NCI-H2196 (cell line): Measurements from ENCODE around the gene LRRC10B.

Experiments
- DNase-seq: peaks from one replicate; lab custom pipeline; 2025; ENCODE audit not compliant: unreplicated experiment; lab: John Stamatoyannopoulos, UW

Gene LRRC10B

DNA sequence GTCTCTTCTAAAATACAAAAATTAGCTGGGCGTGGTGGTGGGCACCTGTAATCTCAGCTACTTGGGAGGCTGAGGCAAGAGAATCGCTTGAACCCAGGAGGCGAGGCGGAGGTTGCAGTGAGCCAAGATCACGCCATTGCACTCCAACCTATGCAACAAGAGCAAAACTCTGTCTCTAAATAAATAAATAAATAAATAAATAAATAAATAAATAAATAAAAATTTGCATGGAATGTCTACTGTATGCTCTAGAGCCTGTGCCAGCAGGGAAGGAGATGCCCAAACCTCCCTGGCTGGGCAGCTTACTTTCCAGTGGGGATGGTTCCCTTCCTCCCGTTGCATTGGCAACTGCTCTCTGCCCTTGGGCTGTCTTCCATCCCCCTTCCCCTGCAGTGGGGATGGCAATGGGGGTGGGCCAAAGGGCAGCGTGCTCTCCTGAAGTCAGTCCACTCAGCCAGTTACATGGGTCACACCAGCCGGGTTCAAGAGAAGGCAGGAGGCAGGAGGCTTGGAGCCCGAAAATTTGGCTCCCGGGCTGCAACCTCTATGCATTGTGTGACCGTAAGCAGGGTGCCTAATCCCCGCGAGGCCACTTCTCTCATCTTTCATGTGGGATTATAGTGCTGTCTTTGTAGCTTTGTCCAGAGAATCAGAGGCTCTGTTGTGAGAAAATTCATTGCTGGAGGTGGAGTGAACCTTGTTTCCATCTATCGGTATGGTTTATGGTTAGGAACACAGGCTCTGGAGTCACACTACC, 1.4 kb upstream of the LRRC10B start:
- DNase-seq, result no peak

DNA sequence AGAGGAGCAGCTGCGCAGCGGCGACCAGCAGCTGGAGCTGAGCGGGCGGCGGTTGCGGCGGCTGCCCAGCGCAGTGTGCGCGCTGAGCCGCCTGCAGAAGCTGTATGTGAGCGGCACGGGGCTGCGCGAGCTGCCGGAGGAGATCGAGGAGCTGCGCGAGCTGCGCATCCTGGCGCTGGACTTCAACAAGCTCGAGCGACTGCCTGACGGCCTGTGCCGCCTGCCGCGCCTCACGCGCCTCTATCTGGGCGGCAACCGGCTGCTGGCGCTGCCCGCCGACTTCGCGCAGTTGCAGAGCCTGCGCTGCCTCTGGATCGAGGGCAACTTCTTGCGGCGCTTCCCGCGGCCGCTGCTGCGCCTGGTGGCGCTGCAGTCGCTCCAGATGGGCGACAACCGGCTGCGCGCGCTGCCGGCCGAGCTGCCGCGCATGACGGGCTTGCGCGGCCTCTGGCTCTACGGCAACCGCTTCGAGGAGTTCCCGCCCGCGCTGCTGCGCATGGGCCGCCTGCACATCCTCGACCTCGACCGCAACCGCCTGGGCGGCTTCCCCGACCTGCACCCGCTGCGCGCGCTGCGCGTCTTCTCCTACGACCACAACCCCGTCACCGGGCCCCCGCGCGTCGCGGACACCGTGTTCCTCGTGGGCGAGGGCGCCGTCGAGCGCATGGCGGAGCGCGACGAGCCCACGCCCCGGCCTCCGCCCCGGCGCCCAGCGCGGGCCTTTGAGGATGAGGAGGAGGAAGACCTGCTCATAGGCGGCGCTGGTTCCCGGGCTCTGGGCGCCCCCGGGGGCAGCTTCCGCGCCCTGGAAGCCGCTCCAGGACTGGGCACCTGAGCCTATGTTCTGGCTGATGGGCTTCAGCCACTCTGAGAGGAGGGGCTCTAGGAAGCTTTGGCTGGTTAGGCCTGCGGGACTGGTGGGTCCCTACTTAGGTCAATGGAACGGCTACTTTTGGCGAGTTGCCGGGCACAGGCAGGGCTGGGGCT, 787 bp downstream of the LRRC10B start:
- peak; percentile 89 for DNase-seq

DNA sequence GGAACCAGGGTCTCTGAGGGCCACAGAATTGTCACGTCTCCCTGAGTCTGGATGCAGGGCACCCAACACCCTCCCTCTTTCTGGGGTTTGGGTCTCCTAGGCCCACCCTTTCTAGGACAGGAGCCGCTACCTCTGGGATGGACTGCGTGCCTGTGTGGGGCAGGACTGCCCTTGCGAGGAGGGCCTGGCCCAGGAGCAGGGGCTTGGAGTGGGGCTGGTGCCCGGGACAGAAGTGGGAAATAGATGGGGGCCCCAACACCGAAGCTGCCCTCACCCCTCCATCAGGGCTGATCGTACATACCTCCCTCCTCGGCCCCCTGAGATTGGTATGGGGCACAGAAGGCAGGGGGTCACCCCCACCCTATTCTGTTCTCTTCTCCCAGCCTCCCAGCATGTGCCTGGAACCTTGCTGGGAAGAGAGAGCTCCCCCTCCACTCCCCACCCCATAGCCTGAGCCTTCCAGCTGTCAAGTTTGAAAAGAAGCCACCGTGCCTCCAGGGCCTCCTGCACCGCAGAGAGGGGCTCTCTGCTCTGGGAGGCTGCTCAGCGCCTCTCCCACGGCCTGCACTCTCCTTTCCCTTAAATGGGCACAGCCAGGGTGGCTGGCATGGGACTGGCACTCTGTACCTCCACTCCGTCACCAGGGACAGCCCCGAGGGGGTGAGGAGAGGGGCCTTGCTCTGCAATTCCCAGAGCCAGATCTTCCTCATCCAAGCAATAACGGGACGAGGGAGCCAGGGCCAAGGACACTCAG, 1.8 kb downstream of the LRRC10B start:
- no peak for DNase-seq

DNA sequence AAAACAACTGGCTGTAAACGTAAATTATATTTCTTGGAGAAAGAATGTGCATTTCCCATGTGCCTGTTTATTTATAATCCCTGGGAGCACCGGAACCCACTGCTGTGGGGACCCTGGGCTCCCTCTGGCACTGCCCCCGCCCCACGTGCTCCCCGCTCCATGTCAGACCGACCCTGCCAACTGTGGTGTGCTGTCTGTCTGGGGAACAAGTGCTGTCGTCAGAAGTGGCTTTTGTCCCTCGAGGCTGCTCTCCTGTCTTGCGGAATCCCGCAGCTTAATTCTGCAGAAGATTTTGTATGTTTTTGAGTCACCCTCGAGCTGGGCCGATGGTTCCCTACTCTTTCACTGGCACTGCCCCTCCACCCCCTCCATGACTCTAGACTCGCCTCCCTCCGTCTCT, 2.4 kb downstream of the LRRC10B start:
- DNase-seq, result no peak

DNA sequence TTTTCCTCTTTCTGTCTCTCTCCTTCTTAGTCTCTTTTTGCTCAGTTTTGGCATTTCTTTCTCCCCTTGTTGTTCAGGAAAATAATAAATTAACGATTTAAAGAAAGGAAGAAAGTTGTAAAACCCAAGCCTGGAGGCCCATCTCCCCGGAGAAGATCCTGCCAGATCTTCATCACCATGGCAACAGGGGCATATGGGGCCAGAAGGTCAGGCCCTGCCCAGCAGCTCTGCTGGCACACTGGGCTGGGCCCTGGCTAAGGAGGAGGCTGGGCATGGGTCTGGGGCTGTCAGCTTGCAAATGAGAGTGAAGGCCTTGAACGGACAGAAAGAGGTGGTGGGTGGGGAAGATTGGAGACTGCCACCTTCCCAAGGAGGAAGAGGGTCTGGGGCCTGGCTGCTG, 2.8 kb downstream of the LRRC10B start:
- no peak for DNase-seq

DNA sequence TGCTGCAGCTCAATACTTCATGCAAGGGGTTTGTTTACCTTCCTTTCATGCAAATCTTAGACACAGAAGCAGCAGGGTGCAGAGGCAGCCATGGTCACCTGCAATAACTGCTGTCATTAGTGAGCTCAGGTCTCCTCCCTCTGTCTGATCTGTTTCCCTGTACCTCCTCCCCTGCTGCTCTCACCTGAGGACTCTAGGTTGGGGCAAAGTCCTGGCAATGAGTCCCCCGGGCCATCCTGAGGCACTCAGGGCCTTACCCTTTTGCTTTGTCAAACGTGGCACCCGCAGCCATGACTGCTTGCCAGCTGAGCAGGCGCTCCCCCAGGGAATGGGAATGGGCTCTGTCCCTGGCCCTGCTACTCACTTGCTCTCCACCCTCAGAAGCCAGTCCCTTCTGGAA, 3.9 kb downstream of the LRRC10B start:
- no peak for DNase-seq

DNA sequence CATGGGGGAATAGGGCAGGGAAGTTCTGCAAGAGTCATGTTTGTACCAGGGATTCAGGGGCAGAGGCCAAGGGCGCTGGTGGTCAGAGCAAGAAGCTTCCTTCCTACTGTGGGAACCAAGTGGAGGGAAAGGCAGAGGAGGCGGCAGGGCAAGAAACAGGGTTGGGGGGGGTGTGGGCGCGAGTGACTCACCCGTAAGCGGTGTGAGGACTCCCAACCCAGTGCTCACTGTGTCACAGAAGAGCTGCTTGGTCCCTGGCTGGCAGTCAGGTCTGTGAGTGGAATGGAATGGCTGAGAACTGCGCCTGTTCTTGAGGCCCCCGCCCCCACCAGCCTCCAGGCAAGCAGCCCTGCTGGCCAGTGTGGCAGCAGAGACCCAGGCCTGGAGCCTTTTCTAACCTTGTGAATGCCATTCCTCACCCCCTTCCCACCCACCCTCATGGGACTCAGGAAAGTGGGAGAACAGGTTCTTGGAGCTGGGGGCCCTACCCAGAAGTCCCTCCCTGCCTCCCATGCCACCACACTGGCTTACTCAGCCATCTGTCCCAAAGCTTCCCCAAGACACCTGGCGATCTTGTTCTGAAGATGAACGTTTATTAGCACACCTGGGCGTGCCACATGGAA, 4.7 kb downstream of the LRRC10B start:
- no peak for DNase-seq

DNA sequence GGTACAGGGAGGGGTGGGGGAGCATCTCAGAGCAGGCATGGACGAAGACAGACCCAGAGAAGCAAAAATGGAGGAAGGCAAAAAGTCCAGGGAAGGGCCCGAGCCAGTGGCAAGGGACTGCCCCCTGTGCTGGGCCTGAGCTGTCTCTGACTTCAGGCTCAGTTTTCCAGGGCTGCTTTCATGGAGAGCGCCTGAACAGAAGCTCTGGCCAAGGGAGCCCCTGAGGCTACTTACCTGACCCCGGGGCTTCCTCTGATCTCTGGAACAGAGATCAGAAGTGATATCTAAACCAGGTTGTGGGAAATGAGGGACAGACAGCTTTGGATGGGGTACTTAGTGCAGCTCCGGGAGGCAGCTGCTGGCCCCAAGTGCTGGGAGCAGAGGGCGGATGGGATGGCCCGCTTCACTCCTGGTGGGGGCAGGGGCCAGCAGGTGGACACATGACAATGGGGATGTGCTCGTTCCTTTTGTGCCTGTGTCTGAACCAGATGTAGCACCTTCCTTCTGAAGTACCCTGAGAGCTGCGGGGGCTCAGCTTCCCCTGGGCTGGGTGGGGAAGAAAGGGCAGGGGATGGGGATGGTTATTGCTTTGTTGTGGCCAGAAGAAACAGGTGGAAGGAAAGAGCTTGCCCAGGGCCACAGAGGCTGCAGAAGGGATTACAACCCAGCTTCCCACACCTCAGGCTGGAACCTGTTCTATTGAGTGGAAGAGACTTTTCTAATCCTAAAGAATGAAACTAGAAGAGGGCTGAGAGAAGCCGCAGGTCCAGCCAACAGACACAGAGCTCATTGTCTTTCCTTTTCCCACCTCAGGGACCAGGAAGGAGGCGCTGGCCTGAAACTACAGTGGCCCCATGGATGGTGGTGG, 5.7 kb downstream of the LRRC10B start:
- no peak for DNase-seq

DNA sequence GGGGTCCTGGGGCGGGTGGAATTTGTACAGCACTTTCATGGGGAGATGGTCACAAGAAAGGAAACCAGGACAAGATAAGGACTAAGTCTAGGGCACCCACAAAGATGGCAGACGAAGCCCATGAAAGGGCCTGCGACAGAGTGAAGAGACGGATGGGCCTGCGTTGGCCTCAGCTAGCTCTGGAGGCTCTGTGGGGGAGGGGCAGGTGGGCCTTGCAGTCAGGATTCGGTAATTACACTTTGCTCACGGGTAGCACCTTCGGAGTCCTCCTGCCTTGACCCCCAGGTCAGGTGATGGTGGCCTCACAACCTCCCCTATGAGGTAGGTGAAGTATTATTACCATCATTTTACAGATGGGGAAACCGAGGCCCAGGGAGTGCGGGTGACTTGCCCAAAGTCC, 7.1 kb downstream of the LRRC10B start:
- no peak for DNase-seq

DNA sequence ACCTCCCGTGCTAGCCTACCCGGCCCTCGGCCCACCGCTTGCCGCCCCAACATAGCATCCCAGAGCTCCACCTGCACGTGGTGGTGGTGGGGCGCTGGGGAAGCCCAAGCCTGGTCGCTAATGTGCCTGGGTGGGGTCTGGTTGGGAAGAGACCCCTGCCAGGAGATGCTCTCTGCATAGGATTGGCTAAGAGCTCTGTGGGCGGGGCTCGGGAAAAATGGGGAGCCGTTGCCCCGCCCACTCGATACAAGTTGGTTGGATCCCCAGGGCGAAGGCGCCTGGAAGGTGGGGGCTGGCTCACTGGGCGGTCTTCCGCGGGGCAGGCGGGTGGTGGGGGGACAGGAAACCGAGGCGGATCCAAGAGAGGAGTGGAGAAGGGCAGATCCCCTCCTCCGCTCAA, 7.6 kb downstream of the LRRC10B start:
- DNase-seq, result no peak

DNA sequence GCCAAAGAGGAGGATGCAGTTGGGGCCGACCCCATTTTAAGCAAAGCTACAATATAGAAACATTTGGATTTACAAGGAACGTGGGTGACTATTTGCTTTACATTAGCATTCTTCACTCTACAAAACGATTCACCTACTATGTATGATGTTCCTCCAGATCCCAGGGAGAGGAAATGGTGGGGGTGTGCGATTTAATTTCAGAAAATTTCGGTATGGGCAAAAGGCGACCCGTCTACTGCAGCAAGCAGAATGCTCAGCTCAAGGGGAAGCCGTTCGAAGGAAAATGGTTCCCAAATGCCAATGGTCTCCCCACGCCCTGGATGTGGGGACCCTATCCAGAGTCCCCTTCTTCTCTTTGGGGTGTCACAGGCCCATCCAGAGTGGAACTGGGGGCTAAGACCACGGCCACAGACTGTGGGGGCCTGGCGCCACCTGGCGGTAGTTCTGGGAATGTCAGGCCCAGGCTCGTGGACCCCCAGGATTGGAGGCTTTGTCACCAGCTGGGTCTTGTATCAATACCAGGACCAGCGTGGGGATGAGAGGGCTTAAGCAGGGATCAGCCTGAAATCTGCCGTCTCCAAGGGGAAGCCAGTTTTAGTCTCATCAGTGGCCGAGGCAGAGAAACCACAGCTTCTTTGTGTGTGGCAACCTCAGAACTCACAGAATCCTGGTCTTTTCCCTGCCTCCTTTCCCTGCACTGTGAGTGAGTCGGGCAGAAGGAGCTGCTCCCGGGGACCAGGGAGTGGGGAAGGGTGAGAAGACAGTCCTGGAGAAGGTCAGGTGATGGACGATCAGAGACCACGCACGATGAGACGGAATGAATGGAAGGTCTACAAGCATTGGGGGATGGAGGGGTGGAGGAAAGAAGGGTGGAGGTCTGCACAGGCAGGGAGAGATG, 8.4 kb downstream of the LRRC10B start:
- DNase-seq, result no peak

DNA sequence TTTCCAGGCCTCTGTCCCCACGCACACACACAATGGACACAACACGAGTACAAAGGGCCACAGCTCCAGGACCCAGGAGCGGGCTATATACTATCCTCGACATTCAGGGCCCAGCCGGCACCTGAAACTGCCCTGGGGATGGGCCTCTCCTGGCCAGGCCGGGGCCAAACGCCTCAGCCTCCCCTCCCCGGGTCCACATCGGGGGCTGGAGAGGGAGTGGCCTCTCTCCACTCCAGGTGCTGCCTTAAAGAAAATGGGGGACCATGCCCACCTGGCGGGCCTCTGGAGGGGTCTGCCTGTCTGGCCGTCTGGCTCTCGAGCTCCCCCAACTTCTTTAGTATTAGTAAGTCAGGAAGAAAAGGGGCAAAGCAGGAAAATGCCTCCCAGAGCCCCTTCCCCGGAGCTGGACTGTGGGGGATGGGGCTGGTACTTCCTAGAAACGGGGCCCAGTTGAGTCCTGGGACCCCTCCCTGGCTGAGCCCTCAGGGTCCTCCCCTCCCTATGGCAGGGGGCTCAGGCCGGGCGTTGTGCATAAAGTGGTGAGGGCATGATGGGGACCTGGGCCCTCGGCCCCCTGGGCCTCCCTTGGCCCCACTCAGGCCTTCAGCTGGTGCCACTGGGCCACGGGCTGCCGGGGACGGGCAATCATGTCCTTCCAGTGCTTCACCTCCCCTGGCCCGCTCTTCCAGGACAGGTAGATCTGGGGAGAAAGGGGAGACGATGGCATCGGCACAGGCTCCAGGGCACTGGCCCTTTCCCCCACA, 9.7 kb downstream of the LRRC10B start:
- no peak for DNase-seq

DNA sequence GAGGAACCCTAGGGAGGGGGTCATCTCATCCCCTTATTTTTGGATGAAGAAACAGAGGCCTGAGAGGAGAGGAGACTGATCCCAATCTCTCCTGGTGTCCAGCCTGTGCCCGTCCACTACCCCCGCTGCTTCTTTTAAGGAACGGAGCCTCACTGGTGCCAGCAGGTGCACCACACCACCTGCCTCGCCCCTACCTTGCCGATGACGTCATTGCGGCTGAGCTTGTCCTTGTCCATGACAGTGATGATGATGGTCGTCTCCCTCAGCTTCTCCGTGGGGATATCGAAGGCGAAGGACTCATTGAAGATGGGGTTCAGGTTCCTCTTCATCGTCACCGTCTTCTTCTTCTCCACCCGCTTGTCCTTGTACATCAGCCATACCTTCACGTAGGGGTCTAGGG, 14.3 kb downstream of the LRRC10B start:
- no peak for DNase-seq

DNA sequence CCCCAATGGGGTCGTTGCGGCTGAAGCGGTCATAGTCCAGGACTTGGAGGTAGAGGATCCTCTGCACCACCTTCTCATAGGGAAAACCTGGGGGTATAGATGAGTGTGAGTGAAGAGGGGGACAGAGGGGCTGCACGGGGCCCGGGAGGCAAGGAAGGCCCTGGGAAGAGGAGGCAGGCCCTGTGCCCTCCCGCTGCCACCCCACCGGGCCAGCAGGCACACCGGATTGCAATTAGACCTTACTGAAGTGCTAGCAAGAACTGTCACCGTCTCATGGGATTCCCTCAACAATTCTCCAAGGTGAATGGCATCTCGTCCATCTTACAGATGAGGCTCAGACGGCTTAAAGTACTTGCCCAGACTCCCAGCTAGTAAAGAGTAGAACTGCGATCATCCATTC, 15.9 kb downstream of the LRRC10B start:
- no peak for DNase-seq

DNA sequence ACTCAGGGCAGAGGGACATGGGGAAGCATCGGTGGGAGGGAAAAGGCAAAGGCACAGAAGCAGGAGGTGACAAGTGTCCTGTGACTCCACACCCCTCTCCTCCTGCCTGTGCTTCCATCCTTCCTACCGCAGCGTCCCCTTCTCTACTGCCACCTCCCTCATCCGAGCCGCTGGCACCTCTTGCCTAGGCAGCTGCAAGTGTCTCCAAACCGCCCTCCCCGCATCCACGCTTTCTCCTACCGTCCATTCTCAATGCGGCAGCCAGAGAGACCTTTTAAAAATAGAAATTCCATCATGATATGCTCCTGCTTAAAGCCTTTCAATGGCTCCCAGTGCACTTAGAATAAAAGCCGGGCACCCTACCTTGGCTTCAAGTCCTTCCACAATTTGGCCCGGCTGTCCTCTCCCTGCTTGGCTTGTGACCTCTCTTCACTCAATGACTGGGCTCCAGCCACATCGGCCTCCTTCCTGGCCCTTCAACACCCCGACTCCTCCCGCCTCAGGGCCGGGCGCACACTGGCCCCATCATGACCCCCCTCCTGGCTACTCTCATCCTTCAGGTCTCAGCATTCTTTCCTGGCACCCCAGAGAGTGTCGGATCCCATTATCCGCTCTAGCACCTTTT, 16.5 kb downstream of the LRRC10B start:
- DNase-seq, result no peak

DNA sequence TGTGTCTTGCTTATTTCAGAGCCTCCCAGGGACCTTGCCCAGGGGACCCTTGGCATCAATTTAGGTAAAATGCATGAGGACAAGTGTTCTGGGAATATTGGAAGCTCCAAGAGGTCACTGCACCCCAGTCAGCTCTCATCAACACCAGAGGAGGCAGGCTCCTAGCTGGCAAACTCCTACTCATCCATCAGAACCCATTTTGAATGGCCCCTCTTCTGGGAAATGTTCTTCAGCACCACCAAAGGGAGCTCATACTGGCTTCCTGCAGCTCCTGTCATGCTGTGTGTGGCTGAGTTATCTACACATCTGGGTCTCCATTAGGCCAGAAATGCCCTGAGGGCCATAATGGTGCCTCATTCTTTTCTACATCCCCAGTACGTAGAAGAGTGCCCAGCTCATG, 17.7 kb downstream of the LRRC10B start:
- DNase-seq, result no peak

DNA sequence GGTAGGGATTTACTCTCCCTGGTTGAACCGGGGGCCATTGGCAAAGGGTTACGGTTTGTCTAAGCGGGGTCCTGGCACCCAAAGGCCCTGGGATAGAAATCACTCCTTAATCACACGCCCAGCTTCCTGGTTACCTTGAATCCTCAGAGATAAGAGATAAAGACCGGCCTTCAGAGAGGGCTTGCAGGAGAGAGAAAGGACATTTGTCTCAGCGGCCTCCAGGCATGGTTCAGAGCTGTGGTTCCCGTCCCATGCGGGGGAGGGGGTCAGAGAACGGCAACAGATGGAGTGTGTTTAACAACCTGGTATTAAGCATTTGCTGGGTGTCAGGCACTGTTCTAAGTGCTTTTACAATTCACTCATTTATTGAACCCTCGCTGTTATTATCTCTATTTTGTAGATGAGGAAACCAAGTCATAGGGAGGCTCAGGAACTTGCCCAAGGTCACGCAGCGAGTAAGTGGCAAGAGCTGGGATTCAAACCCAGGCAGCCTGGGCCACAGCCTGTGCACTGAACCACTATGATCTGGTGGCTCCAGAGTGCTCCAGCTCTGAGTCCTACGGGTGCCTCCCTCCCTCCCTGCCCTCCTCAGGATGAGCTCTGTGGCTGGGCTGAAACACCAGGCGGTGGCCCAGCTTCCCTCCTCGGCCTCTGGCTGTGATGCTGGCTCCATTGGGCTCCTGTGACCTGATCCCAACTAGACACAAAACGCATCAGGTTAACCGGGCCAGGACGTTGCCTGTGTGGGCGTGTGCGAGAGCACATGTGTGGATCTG, 18.6 kb downstream of the LRRC10B start:
- no peak for DNase-seq
